ENCODE data around the gene DCTD.

DNA sequence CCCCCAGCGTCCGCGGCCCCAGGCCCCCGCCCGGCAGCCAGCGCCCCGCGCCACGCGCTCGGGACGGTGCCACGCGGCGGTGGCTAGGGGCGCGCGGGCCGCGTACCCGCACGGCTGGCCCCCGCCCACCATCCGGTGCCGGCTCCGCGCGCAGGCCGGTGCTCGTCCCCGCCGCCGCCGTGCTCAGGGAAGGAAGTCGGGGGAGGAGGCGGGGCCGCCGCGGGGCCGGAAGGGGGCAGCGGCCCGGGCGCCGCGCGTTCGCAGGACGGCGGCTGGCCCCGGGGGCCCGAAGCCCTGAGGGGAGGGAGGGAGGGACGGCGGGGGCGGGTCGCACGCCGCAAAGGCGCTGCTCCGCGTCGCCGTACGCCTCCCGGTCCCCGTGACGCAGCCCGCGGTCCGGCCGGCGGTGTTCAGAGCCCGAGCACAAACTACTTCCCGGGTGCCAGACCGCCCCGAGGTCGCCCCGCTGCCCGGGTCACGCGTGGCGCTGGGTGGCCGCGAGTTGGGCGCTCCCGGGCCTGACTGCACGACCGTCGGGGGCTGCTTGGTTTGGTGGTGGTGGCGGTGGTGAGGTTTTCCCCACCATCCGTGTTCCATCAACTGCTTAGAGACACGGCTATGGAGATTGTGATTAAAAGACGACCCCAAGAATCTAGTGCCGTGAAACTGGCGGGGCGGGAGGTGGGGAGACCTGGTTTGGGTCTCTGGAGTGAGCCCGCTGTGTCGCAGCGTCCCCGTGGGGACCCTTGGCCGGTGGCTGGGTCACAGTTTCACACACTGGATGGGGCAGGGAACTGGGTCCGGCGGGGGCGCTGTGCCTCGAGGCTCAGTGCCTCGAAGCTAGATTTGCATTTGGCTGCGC is at the start of gene DCTD:
- TF ChIP-seq, protein P1, sequence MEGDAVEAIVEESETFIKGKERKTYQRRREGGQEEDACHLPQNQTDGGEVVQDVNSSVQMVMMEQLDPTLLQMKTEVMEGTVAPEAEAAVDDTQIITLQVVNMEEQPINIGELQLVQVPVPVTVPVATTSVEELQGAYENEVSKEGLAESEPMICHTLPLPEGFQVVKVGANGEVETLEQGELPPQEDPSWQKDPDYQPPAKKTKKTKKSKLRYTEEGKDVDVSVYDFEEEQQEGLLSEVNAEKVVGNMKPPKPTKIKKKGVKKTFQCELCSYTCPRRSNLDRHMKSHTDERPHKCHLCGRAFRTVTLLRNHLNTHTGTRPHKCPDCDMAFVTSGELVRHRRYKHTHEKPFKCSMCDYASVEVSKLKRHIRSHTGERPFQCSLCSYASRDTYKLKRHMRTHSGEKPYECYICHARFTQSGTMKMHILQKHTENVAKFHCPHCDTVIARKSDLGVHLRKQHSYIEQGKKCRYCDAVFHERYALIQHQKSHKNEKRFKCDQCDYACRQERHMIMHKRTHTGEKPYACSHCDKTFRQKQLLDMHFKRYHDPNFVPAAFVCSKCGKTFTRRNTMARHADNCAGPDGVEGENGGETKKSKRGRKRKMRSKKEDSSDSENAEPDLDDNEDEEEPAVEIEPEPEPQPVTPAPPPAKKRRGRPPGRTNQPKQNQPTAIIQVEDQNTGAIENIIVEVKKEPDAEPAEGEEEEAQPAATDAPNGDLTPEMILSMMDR (IDR thresholded peaks at IDR 0.05), result peak in 1 of 4 experiments; percentile 8
- TF ChIP-seq POLR2A (IDR thresholded peaks at IDR 0.05) (peak in 1 of 2 donors; percentile 13), POLR2AphosphoS5 (IDR thresholded peaks at IDR 0.05) (peak in 3 of 4 donors; percentile 4 to 75 (median 59))
